Measurements from ENCODE around the gene ADO.
A peak's percentile ranks its signal among the peaks of the same experiment; 100 is the strongest.

Gene ADO

GRCh38 chr10:62794306-62794705, 10.2 kb upstream of the ADO start:
- DNase-seq (ENCODE audit: low read depth) = peak; percentile 5
- no peak for TF ChIP-seq CTCF (conservative IDR thresholded peaks at IDR 0.05; ENCODE audit: low read depth, low read length)
- H3K4me3 ChIP-seq (ENCODE audit: low read depth, low read length) = no peak overlapping the region

- DNase-seq (ENCODE audit: low read depth) = no peak
- H3K4me3 ChIP-seq (ENCODE audit: low read depth, low read length) = no peak overlapping the region
- no peak for TF ChIP-seq CTCF (conservative IDR thresholded peaks at IDR 0.05; ENCODE audit: low read depth, low read length)
These were observed 9.4 kb upstream of the ADO start for GRCh38 chr10:62795100-62795499.

DNA sequence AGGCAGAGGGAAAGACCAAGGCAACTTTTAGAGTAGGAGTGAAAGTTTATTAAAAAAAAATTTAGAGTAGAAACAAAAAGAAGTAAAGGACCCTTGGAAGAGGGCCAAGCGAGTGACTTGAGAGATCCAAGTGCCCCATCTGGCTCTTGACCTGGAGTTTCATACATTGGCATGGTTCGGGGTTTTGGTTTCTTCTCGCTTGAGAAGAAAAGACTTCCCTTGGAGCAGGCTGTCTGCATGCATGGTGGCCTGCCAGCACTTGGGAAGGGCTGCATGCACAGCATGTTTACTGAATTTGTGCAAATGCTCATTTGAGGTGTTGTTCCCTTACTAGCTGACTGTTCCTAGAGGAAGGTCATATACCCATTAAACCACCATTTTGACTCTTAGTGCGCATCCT, 8.8 kb upstream of the ADO start:
- no peak for DNase-seq (ENCODE audit: low read depth)
- TF ChIP-seq CTCF (conservative IDR thresholded peaks at IDR 0.05; ENCODE audit: low read depth, low read length) = no peak
- no peak overlapping the region for H3K4me3 ChIP-seq (ENCODE audit: low read depth, low read length)

- no peak overlapping the region for H3K4me3 ChIP-seq (ENCODE audit: low read depth, low read length)
- no peak for DNase-seq (ENCODE audit: low read depth)
- TF ChIP-seq CTCF (conservative IDR thresholded peaks at IDR 0.05; ENCODE audit: low read depth, low read length) = no peak
These were observed 7.6 kb upstream of the ADO start for GRCh38 chr10:62796896-62797295.

DNA sequence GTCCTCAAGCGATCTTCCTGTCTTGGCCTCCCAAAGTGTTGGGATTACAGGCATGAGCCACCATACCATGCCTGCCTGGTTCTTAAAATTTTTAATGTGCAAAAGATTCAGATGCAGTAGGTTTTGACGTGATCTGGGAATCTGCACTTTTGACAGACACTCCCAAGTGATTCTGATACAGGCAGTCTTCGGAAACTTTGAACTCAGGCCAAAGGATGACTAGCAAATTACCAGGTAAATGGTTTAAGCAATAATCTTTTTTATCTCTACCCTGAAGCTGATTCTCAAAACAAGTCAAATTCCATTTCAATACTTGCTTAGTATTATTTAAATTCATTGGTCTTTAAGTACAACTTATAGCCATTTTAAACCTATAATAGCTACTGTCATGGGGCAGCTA, 2.6 kb upstream of the ADO start:
- TF ChIP-seq CTCF (conservative IDR thresholded peaks at IDR 0.05; ENCODE audit: low read depth, low read length) = no peak
- DNase-seq (ENCODE audit: low read depth) = no peak
- no peak overlapping the region for H3K4me3 ChIP-seq (ENCODE audit: low read depth, low read length)

GRCh38 chr10:62803724-62804355, 680 bp upstream of the ADO start:
- TF ChIP-seq CTCF (conservative IDR thresholded peaks at IDR 0.05; ENCODE audit: low read depth, low read length) = no peak
- DNase-seq (ENCODE audit: low read depth) = peak; percentile 32
- peak overlapping the region; percentile 87 for H3K4me3 ChIP-seq (ENCODE audit: low read depth, low read length)

All from choroid plexus epithelial cell (primary cell).